MCF 10A (cell line): ENCODE data around the gene IFFO2. TPM values are rescaled to one million over a fixed set of nuclear protein-coding genes. Genes with fewer than 3 reads are reported as not detected.

Experiments used
- BruUV-seq: library from RNA; stranded (reverse); fragments of 400-500 nt; replicated peaks from 2 replicates; lab custom pipeline; 2021; lab: Mats Ljungman, UMichigan
- CTCF ChIA-PET: fragments of 300-600 bp; sonication (Branson Sonifier 250); formaldehyde crosslinking; extraction: SDS; loops from one replicate; lab custom pipeline; 2021; ENCODE audit warnings: antibody characterized with exemption, inconsistent platforms; lab: Yijun Ruan, JAX
- POLR2A ChIA-PET: fragments of 300-600, 350-650 bp; sonication (Branson Sonifier 250); formaldehyde crosslinking; extraction: SDS; loops from one replicate; lab custom pipeline; 2020; ENCODE audit warnings: antibody characterized with exemption, inconsistent platforms; lab: Yijun Ruan, JAX
- DNase-seq: peaks from one replicate; pipeline ENCODE4 v3.0.0-alpha.2; 2018; ENCODE audit not compliant: unreplicated experiment
- H3K27ac Mint-ChIP-seq: one replicate; pipeline ENCODE4 v1.8.0; 2022; ENCODE audit warnings: mild to moderate bottlenecking, low read depth, mixed read lengths; ENCODE audit not compliant: unreplicated experiment
- H3K27me3 Mint-ChIP-seq: one replicate; pipeline ENCODE4 v1.8.0; 2022; ENCODE audit warnings: mixed read lengths; ENCODE audit not compliant: insufficient read depth, unreplicated experiment
- H3K36me3 Mint-ChIP-seq: one replicate; pipeline ENCODE4 v1.8.0; 2022; ENCODE audit warnings: mild to moderate bottlenecking, moderate library complexity, mixed read lengths; ENCODE audit not compliant: insufficient read depth, unreplicated experiment
- H3K4me1 Mint-ChIP-seq: one replicate; pipeline ENCODE4 v1.8.0; 2022; ENCODE audit warnings: mixed read lengths; ENCODE audit not compliant: insufficient read depth, unreplicated experiment
- H3K4me3 Mint-ChIP-seq: one replicate; pipeline ENCODE4 v1.8.0; 2022; ENCODE audit warnings: mild to moderate bottlenecking, moderate library complexity, mixed read lengths; ENCODE audit not compliant: unreplicated experiment
- H3K9me3 Mint-ChIP-seq: one replicate; pipeline ENCODE4 v1.8.0; 2022; ENCODE audit warnings: mixed read lengths; ENCODE audit not compliant: unreplicated experiment
- intact Hi-C: fragments of 100-400 bp; cut with micrococcal nuclease; formaldehyde crosslinking; loops from 2 replicates; pipeline ENCODE4 v1.14.1; 2022
- total RNA-seq: library from RNA; stranded (reverse); gene quantifications from 2 replicates; pipeline ENCODE4 v1.2.3, GENCODE V29; 2022
- TF ChIP-seq, protein P1 (sequence below): fragments of 200-600 bp; IDR thresholded peaks from one replicate; pipeline ENCODE4 v1.8.0; 2022; ENCODE audit warnings: antibody characterized with exemption, mild to moderate bottlenecking; ENCODE audit not compliant: unreplicated experiment

Gene IFFO2
- total RNA-seq, 1 experiment from 2014 or later = 21.0 TPM

DNA sequence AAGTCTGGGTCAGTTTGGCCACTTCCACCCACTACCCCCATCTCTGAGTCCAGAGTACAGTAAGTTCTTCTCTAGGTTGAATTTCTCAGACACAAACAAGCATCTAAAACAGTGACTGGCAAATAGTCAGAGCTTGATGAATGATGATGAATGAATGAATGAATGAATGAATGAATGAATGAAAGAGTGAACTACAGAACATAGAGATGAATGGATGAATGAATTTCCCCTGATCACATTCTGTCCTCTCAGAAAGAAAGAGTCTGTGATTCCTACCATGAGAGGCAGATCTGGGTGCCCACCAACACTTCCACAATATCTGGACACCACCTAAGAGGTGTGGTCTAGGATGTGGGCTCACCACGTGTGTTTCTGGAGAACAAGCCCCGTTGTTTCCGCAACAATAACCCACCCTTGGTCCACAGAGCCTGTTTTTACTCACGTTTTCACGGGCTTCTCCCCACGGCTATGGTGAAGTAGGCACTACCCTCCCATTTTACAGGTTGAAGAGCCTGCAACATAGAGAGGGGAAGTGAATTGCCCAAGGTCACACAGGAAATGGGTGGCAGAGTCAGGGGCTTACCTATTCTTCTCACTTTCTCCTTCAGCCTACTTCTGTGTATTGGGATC, 40.2 kb upstream of the IFFO2 start:
- intact Hi-C loops = no loop called here
- Mint-ChIP-seq H3K4me3 (no peak overlapping the region), H3K27me3 (no peaks in the 10 kb centered on the region), H3K36me3 (no peaks in the 10 kb centered on the region), H3K4me1 (peaks cover 11% of the 10 kb centered on the region), H3K9me3 (peaks cover 23% of the 10 kb centered on the region), H3K27ac (peak overlapping the region; percentile 31)
- no TSS peak for BruUV-seq
- no peak for DNase-seq
- POLR2A ChIA-PET = no interaction called here
- TF ChIP-seq, protein P1, sequence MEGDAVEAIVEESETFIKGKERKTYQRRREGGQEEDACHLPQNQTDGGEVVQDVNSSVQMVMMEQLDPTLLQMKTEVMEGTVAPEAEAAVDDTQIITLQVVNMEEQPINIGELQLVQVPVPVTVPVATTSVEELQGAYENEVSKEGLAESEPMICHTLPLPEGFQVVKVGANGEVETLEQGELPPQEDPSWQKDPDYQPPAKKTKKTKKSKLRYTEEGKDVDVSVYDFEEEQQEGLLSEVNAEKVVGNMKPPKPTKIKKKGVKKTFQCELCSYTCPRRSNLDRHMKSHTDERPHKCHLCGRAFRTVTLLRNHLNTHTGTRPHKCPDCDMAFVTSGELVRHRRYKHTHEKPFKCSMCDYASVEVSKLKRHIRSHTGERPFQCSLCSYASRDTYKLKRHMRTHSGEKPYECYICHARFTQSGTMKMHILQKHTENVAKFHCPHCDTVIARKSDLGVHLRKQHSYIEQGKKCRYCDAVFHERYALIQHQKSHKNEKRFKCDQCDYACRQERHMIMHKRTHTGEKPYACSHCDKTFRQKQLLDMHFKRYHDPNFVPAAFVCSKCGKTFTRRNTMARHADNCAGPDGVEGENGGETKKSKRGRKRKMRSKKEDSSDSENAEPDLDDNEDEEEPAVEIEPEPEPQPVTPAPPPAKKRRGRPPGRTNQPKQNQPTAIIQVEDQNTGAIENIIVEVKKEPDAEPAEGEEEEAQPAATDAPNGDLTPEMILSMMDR = no peak
- CTCF ChIA-PET = no interaction called here

DNA sequence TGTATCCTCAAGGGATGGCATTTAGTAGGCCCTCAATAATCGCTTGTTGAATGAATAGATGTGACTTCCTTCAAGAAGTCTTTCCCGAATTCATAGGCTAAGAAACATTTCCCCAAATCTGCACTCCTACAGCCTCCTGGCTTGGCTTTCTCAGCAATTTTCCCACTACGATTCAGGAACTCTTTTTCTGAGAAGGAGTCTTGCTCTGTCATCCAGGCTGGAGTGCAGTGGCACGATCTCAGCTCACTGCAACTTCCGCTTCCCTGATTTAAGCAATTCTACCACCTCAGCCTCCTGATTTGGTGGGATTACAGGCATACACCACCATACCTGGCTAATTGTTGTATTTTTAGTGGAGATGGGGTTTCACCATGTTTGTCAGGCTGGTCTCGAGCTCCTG, 37.9 kb upstream of the IFFO2 start:
- peaks cover under 1% of the 10 kb centered on the region for H3K9me3 Mint-ChIP-seq
- intact Hi-C loops = no loop called here
- no peaks in the 10 kb centered on the region for H3K27me3 Mint-ChIP-seq
- no peak overlapping the region for H3K4me3 Mint-ChIP-seq
- BruUV-seq = no TSS peak
- H3K27ac Mint-ChIP-seq = no peak overlapping the region
- H3K4me1 Mint-ChIP-seq = peaks cover 11% of the 10 kb centered on the region
- TF ChIP-seq, protein P1 = no peak
- CTCF ChIA-PET = interaction anchor here (0.7 to 1.0 kb wide), 2 partner anchors 19 to 21 kb away, joined by 3 to 7 read pairs; no protein-coding TSS in a partner anchor
- no peaks in the 10 kb centered on the region for H3K36me3 Mint-ChIP-seq
- no peak for DNase-seq
- POLR2A ChIA-PET = no interaction called here

DNA sequence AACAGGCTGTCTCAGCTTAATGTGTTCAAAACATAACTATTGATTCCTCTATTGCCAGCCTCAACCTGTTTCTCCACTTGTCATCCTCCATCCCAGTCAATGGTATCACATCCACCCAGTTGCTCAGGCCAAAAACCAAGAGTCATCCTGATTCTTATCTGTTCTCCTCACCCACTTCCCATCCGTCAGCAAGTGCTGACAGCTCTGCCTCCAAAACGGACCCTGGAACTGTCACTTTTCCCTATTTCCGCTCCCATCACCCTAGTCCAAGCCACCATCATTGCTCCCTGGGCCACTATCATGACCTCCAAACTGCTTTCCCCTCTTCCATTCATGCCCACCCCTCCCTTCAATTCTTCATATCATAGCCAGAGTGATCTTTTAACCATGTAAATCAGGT, 36.2 kb upstream of the IFFO2 start:
- no peaks in the 10 kb centered on the region for H3K27me3 Mint-ChIP-seq
- no TSS peak for BruUV-seq
- no peak overlapping the region for H3K4me3 Mint-ChIP-seq
- CTCF ChIA-PET = no interaction called here
- H3K36me3 Mint-ChIP-seq = no peaks in the 10 kb centered on the region
- POLR2A ChIA-PET = no interaction called here
- TF ChIP-seq, protein P1 = no peak
- intact Hi-C loops = no loop called here
- H3K9me3 Mint-ChIP-seq = no peaks in the 10 kb centered on the region
- no peaks in the 10 kb centered on the region for H3K4me1 Mint-ChIP-seq
- no peak overlapping the region for H3K27ac Mint-ChIP-seq
- no peak for DNase-seq

DNA sequence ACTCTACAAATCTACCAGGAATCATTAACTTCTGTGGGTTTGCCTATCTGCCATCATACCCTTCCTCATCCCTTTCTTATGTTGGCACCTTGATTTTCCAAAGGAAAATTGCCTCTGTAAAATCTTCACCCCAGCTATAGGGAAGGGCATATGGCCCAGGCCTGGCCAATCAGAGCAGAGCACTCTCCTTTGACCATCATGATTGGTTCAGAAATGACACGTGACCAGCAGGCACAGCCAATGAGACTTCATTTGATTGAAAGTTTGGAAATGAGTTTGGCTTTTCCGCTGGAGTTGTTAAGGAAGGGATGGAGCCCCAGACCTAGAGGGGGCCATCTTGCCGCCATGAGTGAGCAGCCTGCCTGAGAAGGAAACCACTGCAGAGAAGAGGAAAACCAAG, 35.1 kb upstream of the IFFO2 start:
- Mint-ChIP-seq H3K27me3 (no peaks in the 10 kb centered on the region), H3K4me3 (no peak overlapping the region), H3K4me1 (no peaks in the 10 kb centered on the region), H3K9me3 (no peaks in the 10 kb centered on the region), H3K27ac (no peak overlapping the region), H3K36me3 (no peaks in the 10 kb centered on the region)
- ChIA-PET CTCF (interaction anchor here (0.7 kb wide), 1 partner anchor 41 kb away, joined by 3 read pairs; no protein-coding TSS in a partner anchor), POLR2A (no interaction called here)
- no peak for DNase-seq
- intact Hi-C loops = no loop called here
- TF ChIP-seq, protein P1 = no peak
- BruUV-seq = no TSS peak
